Parathyroid adenoma (tissue), 2 donors: ENCODE measurements around the gene LDAF1.
"Not testable (repeated sequence)": the region's sequence is repeated elsewhere in the genome, so short reads cannot be mapped to it uniquely, and the experiment has no call there.

ENCODE experiments used
- H2AFZ ChIP-seq: fragments of 300-600 bp; sonication (generic); one replicate; pipeline ENCODE4 v1.7.0; 2017; ENCODE audit warnings: antibody characterized with exemption, mild to moderate bottlenecking
- H3K27ac ChIP-seq: fragments of 300-600 bp; sonication (generic); one replicate; pipeline ENCODE4 v1.7.0; 2017
- H3K27me3 ChIP-seq: fragments of 300-600 bp; sonication (generic); one replicate; pipeline ENCODE4 v1.7.0; 2017; ENCODE audit warnings: low read length; ENCODE audit not compliant: control insufficient read depth, insufficient read depth
- H3K36me3 ChIP-seq: fragments of 300-600 bp; sonication (generic); one replicate; pipeline ENCODE4 v1.7.0; 2017; ENCODE audit warnings: low read length; ENCODE audit not compliant: control insufficient read depth, insufficient read depth
- H3K4me1 ChIP-seq: fragments of 300-600 bp; sonication (generic); one replicate; pipeline ENCODE4 v1.7.0; 2017; ENCODE audit warnings: control low read depth
- H3K4me2 ChIP-seq: fragments of 300-600 bp; sonication (generic); one replicate; pipeline ENCODE4 v1.7.0; 2017; ENCODE audit warnings: low read length
- H3K4me3 ChIP-seq: fragments of 300-600 bp; sonication (generic); one replicate; pipeline ENCODE4 v1.7.0; 2017; ENCODE audit warnings: low read depth, low read length
- H3K79me2 ChIP-seq: fragments of 300-600 bp; sonication (generic); one replicate; pipeline ENCODE4 v1.7.0; 2017; ENCODE audit warnings: control low read depth
- H3K9ac ChIP-seq: fragments of 300-600 bp; sonication (generic); one replicate; pipeline ENCODE4 v1.7.0; 2017; ENCODE audit warnings: mild to moderate bottlenecking
- H3K9me3 ChIP-seq: fragments of 300-600 bp; sonication (generic); one replicate; pipeline ENCODE4 v1.7.0; 2017; ENCODE audit warnings: low read length; ENCODE audit not compliant: control insufficient read depth
- CTCF ChIP-seq: fragments of 300-600 bp; sonication (generic); IDR thresholded peaks from one replicate; pipeline ENCODE4 v1.7.0; 2017; ENCODE audit warnings: antibody characterized with exemption, mild to moderate bottlenecking
- donor health status: primary hyperparathyroidism.

Gene LDAF1

GRCh38 chr16:21145738-21146137 lies 12.7 kb upstream of the LDAF1 start:
- Histone ChIP-seq H3K79me2 (no peaks in the 10 kb centered on the region), H3K4me1 (peaks cover 6% of the 10 kb centered on the region), H3K9ac (no peak overlapping the region), H3K4me3 (no peak overlapping the region), H3K27me3 (no peaks in the 10 kb centered on the region), H3K9me3 (no peaks in the 10 kb centered on the region), H3K36me3 (no peaks in the 10 kb centered on the region), H3K27ac (no peak overlapping the region), H2AFZ (no peak overlapping the region), H3K4me2 (no peak overlapping the region)
- TF ChIP-seq CTCF = no peak

DNA sequence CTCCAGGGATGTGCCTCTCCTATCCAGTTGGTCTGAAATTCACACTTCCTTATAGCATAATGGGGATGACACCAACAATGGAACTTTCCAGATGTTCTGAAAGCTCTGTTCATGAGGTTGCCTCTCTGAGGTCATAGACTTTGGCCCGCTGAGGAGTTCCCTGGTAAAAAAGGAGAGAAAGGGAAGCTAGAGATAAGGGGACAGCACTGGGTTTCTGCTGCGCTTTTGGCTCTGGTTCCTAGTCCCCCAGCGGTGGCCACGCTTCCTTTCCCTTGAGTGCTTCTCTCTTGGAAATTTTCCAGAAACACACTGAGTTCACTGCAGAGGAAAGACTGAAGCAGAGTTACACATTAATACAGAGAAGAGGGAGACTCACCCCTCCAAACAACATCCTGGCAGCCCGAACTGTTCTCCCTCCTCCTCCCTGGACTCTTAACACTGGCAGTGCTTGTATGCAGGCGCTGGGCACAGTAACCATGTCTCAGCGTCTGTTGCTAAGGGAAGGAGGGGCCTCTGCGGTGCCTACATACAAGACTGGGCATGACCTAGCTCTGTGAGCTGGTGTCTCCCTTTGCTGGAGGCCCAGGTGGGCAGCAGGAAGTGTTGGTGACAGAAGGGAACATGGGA lies 8.0 kb upstream of the LDAF1 start, which contains the start of gene DNAH3:
DNAH3 (minus strand) TSS at position 472 of the 627 bp plus-strand sequence. CDS start 527 bp downstream, outside the sequence.
- Histone ChIP-seq H3K27me3 (no peaks in the 10 kb centered on the region), H3K9me3 (no peaks in the 10 kb centered on the region), H3K79me2 (no peaks in the 10 kb centered on the region), H2AFZ (no peak within 1 kb of the TSS), H3K4me1 (peaks cover 7% of the 10 kb centered on the region), H3K27ac (no peak within 1 kb of the TSS), H3K4me3 (no peak within 1 kb of the TSS), H3K9ac (no peak within 1 kb of the TSS), H3K36me3 (no peaks in the 10 kb centered on the region), H3K4me2 (peak within 1 kb of the TSS; percentile 38)
- TF ChIP-seq CTCF = no peak

GRCh38 chr16:21152160-21153030 lies 6.1 kb upstream of the LDAF1 start:
- H3K9ac ChIP-seq, H3K4me2 ChIP-seq, H3K4me3 ChIP-seq, H3K79me2 ChIP-seq, H3K27me3 ChIP-seq, H3K9me3 ChIP-seq, H3K27ac ChIP-seq, H3K36me3 ChIP-seq, H2AFZ ChIP-seq, H3K4me1 ChIP-seq: not testable (repeated sequence)

DNA sequence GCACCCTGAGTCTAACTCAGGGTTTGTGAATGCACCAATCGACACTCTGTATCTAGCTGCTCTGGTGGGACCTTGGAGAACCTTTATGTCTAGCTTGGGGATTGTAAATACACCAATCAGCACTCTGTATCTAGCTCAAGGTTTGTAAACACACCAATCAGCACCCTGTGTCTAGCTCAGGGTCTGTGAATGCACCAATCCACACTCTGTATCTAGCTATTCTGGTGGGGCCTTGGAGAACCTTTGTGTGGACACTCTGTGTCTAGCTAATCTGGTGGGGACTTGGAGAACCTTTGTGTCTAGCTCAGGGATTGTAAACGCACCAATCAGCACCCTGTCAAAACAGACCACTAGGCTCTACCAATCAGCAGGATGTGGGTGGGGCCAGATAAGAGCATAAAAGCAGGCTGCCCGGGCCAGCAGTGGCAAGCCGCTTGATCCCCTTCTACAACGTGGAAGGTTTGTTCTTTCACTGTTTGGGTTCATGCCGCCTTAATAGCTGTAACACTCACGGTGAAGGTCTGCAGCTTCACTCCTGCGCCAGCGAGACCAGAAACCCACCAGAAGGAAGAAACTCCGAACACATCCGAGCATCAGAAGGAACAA lies 5.2 kb upstream of the LDAF1 start:
- not testable (repeated sequence) for H3K36me3 ChIP-seq, H2AFZ ChIP-seq, H3K79me2 ChIP-seq, H3K27ac ChIP-seq, H3K9ac ChIP-seq, H3K27me3 ChIP-seq, H3K4me2 ChIP-seq, H3K9me3 ChIP-seq, H3K4me3 ChIP-seq
- H3K4me1 ChIP-seq = peaks cover 11% of the 10 kb centered on the region

GRCh38 chr16:21156011-21156410 lies 2.5 kb upstream of the LDAF1 start:
- H3K27me3 ChIP-seq, H3K4me3 ChIP-seq, H3K9ac ChIP-seq, H3K4me2 ChIP-seq, H3K27ac ChIP-seq, H3K36me3 ChIP-seq, H3K9me3 ChIP-seq, H2AFZ ChIP-seq, H3K4me1 ChIP-seq, H3K79me2 ChIP-seq: not testable (repeated sequence)
